GM10266 (cell line): ENCODE results near the gene CACNA1B.
"Not testable (repeated sequence)": the region's sequence is repeated elsewhere in the genome, so short reads cannot be mapped to it uniquely, and the experiment has no call there.

ENCODE experiments used
- DNase-seq: peaks from one replicate; pipeline ENCODE4 v3.0.0; 2012; ENCODE audit errors: extremely low spot score
- TF ChIP-seq, protein P1 (sequence below): IDR thresholded peaks from 2 replicates; pipeline ENCODE4 v1.5.1; 2012; ENCODE audit warnings: mild to moderate bottlenecking, low read depth; ENCODE audit not compliant: control insufficient read depth, insufficient read depth; ENCODE audit errors: missing control alignments

CACNA1B gene

GRCh38 chr9:137877506-137878122 lies at the start of gene CACNA1B:
Gene CACNA1B, plus strand, starts transcription at chr9:137877782. Its CDS starts 152 bp downstream, at chr9:137877934.
- not testable (repeated sequence) for DNase-seq

DNA sequence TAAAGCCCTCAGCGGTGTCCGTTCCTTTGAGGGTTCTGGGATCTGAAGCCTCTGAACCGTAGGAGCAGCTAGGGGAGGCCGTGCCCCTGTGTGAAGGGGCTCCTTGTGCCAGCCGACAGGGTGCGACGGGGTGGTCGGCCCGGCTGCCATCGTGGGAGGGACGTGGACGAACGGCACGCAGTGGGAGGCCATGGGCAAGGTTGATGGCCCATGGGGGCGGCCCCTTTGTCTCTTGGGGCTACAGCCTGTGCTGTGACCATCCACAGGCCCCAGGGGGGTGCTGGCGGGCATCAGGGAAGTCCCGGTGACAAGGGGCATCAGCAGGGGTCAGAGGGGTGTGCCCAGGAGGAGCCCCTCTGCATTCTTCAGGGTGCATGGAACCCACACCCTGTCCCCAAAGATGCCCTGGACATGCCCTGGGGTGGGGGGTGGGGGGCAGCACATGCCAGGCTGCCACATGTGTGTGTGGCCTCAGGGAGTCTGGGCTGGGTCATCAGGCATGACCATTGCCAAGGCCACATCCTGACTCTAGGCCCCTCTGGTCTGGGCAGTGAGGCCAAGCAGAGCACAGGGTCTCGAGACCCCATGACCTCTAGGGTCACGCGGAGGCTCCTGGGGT lies 49.6 kb upstream of the CACNA1B start:
- TF ChIP-seq, protein P1, sequence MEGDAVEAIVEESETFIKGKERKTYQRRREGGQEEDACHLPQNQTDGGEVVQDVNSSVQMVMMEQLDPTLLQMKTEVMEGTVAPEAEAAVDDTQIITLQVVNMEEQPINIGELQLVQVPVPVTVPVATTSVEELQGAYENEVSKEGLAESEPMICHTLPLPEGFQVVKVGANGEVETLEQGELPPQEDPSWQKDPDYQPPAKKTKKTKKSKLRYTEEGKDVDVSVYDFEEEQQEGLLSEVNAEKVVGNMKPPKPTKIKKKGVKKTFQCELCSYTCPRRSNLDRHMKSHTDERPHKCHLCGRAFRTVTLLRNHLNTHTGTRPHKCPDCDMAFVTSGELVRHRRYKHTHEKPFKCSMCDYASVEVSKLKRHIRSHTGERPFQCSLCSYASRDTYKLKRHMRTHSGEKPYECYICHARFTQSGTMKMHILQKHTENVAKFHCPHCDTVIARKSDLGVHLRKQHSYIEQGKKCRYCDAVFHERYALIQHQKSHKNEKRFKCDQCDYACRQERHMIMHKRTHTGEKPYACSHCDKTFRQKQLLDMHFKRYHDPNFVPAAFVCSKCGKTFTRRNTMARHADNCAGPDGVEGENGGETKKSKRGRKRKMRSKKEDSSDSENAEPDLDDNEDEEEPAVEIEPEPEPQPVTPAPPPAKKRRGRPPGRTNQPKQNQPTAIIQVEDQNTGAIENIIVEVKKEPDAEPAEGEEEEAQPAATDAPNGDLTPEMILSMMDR: no peak
- DNase-seq: no peak

DNA sequence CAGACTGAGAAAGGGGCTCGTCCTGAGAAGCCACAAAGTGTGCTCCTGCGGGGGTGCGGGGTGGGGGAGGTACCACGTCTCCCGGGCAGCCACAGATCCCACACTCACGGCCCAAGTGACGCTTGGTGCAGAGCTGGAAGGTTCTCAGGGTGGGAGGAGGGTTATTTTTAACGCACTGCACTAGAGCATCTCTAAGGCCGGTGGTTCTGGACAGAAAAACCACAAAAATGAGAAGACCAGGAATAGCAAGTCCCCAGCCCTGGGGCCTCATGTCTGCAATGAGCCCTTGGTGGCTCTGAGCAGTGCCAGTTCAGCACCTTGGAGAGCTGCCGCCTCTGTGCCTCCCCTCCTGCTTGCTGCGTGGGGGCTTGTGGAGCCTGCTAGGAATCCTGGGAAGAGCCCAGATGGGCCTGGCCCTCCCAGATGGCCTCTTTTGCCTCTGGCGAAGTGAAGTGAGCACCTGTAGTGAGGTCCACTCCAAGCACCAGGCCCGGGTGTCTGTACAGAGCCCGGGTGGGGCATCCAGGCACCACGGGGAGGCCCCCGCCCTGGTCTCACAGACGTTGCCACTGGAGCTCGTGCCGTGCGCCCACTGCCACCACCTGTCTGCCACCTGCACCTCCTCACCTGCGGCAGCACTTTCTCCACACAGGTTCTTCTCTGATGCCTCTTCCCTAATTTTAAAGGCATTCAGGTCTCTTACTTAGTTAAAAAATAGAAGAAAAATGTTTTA lies 48.9 kb upstream of the CACNA1B start:
- no peak for DNase-seq
- TF ChIP-seq, protein P1: no peak

GRCh38 chr9:137829260-137829996 lies 48.2 kb upstream of the CACNA1B start:
- no peak for DNase-seq
- TF ChIP-seq, protein P1: no peak

- DNase-seq: no peak
- TF ChIP-seq, protein P1: no peak
These were observed 45.3 kb upstream of the CACNA1B start for GRCh38 chr9:137832191-137832700.

GRCh38 chr9:137832830-137833590 lies 44.6 kb upstream of the CACNA1B start:
- DNase-seq: no peak
- TF ChIP-seq, protein P1: no peak
